GM18499 (cell line): ENCODE measurements around the gene TRAF7.

Source experiments
- ATAC-seq: cut with Tn5 transposase; IDR thresholded peaks from one replicate; pipeline ENCODE4 v1.9.1; 2021; ENCODE audit warnings: moderate number of reproducible peaks; ENCODE audit not compliant: insufficient read depth, unreplicated experiment

TRAF7 gene

DNA sequence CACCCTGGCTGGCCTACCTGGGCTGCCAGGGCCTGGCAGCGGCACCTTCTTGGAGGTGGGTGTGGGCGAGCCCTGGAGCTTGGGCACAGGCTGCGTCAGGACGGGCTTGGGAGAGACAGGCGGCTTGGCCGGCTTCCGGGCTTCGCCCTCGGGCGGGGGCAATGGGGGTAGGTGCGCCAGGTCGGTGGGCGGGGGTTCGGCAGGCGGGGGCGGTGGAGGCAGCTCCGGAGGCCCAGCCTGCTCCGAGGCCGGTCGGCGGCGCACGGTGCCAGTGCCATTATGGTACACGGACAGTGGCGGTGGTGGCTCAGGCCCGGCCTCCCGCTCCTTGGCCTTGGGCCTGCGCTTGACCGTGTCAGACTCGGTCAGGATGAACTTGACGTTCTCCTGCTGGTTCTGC lies 24.0 kb downstream of the TRAF7 start:
- no peak for ATAC-seq

DNA sequence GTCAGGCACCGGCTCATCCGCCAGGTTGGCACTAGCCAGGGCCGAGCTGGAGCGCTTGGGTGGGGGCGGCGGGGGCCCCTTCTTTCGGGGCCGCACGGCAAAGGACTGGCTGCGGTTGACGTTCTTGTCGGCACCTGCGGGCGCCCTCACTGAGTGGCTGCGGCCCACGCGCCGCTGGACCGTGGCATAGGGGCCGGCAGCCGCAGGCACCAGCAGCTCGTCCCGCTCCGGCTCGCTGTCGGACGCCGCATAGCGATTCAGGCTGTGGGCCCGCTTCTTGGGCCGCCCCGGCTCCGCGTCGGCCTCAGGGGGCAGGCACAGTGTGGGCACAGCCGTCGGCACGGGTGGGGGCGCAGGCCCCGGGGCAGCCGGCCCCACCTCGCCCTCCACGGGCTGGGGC lies 24.9 kb downstream of the TRAF7 start:
- ATAC-seq: no peak

- ATAC-seq: no peak
Measured at GRCh38 chr16:2180962-2181923, 25.7 kb downstream of the TRAF7 start.

DNA sequence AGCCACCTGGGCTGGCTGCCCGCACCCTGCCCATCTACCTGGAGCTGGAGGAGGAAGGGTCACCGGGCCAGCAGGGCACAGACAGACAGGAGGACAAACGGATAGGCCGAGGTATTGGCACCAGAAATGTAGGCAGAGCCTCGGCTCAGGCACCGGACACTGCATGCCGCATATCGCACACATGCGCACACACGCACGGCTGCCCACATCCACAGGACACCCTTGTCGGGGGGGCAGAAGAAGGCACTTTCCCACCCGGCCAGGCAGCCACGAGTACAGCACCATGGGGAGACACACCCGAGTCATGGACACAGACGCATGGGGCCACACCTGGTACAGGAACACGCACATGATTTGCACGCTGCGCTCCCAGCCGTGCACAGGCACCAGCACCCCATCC lies 26.4 kb downstream of the TRAF7 start:
- ATAC-seq: no peak

DNA sequence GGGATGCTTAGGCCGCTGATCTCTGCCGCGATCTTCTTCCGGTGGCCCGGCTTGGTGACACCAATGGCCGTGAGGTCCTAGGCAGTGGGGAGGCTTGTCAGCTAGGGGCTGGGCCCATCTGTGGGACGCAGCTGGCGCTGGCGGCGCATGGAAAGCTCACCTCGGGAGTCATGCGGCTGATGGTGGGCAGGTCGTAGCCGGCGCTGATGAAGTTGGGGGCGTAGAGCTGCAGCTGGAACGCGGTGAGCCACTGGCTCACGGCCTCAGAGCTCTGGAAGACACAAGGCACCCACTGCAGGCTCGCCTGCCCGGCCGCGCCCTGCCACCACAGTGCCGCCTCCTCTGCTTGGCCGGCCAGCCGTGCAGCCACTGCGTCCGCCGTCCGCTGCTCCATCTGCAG lies 28.1 kb downstream of the TRAF7 start:
- no peak for ATAC-seq

DNA sequence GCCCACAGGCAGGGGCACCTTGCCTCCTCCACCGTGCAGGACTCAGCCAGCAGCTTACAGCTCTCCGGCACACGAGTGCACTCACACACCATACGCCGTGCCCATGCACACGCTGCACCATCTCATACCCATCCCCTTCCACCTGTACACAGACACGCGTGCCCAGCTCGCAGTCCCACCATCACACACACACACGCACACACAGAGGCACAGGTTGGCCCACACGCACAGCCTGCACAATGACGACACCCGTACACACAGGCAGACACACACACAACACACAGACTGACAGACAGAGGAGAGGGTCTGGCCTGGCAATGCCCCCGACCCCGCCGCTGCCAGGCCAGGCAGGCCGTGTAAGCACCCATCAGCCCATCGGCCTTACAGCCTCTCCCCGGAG lies 28.8 kb downstream of the TRAF7 start:
- no peak for ATAC-seq

- ATAC-seq: no peak
Measured at GRCh38 chr16:2184962-2185361, 29.4 kb downstream of the TRAF7 start.

DNA sequence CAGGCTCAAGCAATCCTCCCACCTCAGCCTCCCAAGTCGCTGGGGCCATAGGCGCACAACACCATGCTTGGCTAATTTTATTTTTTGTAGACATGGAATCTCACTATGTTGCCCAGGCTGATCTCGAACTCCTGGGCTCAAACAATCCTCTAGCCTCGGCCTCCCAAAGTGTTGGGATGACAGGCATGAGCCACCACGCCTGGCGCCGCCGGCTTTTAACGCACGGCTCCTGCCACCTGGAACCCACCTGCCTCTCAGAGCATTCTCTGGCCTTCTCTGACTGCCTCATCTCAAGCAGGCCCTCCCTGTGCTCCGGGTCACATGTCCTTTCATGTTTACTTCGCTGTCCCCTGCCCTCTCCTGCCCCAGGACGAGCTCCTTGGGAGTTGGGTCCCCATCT lies 30.5 kb downstream of the TRAF7 start:
- no peak for ATAC-seq

GRCh38 chr16:2186505-2186904 lies 30.9 kb downstream of the TRAF7 start:
- no peak for ATAC-seq

GRCh38 chr16:2187212-2187611 lies 31.6 kb downstream of the TRAF7 start:
- no peak for ATAC-seq

DNA sequence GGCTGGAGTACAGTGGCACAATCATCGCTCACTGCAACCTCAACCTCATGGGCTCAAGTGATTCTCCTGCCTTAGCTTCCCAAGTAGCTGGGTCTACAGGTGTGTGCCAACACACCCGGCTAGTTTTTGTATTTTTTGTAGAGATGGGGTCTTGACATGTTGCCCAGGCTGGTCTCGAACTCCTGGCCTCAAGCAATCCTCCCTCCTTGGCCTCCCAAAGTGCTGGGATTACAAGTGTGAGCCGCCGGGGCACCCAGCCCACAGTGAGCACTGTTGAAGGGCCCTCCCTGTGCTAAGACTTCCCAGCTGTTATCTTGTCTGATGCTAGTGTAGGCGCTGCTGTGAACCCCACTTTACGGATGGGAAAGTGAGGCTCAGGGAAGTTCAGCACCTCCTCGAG lies 32.8 kb downstream of the TRAF7 start:
- no peak for ATAC-seq

GRCh38 chr16:2189252-2189893 lies 33.8 kb downstream of the TRAF7 start:
- no peak for ATAC-seq

GRCh38 chr16:2190002-2190658 lies 34.5 kb downstream of the TRAF7 start:
- no peak for ATAC-seq

GRCh38 chr16:2190659-2191445 lies 35.3 kb downstream of the TRAF7 start:
- no peak for ATAC-seq

DNA sequence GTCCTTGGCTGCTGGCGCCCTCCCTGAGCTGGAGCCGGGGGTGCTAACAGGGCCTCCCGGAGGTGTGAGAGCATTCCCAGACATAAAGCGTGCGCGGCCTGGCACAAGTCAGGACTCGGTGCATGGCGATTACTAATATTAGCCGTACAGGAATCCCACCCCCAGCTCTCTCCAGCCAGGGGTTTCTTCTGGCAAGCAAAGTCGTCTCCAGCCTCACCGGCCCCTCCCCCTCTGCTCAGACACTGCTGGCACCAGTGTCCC lies 35.8 kb downstream of the TRAF7 start:
- ATAC-seq: no peak

DNA sequence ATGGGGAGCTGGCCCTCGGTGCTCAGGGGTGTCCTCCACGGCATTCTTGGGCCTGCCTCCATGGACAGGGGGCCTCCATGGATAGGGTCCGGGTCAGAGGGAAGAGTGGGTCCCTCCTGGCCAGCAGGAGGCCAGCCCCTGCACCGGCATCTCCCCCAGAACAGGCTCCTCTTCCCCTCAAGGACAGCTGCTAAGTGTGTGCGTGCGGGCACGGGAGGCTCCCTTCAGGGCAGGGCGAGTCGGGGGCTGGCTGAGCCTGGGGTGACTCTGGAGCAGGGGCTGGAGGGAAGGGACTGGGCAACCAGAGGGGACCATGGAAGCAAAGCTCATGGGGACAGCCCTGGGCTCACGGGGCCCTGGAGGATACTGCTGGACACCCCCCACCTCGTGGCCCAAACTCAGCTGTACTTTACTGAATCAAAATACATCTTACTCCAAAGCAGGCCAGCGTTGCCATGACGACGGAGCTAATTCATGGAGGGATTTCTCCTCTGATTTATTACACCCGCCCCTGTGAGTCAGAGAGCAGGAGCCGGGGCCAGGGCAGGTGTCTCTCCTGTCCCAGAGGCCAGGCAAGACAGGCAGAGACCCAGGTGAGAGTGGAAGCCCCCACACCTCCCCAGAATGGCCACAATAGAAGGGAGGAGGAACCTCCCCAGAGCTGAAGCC lies 38.7 kb downstream of the TRAF7 start:
- ATAC-seq: no peak

- ATAC-seq: no peak
Measured at GRCh38 chr16:2194852-2195321, 39.3 kb downstream of the TRAF7 start.

DNA sequence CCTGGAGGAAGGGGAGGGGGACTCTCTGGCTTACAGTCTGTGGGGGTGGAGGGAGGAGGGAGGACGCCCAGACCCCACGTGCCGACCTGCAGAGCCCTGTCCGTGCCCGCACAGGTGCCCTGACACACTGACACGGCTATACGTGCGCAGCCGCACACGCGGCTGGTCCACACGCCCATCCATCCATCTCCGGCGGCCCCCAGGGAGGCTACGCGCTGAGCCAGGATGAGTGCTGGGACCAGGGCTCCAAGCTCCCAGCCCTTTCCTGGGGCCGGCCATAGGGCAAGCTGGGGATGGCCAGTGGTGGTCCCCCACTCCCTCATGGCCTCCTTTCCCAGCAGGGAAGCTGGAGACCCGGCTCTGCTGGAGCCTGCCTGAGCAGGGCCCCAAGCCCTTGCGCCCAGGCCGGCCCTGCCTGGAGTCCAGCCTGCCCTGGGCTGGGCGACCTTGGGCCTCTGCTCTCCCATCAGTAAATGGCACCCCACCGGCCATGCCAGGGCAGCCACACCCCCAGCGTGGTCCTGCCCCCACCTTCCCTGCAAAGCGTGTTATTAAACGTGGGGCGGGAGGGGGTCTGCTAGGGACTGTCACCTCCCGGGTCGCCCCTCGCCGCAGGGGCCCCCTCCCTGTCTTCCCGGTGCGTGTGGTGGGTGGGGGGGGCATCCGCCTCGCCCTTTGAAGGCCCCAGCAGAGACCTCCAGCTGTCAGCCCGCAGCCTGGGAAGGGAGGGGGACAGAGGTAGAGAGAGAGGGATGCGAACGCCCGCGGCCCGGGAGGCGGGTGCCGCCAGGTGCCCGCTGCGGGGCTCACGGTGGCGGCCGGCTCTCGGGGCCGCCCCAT lies 40.0 kb downstream of the TRAF7 start:
- ATAC-seq: no peak
